Neural cell (in vitro differentiated cells): ENCODE results near the gene PDE4D. TPM values are rescaled to one million over a fixed set of nuclear protein-coding genes. Genes with fewer than 3 reads are reported as not detected.

Source experiments
- H2AFZ ChIP-seq: fragments of 200-600, 300-800 bp; sonication (generic), shearing (Covaris generic); 2 replicates; pipeline ENCODE4 v1.6.0; 2014; ENCODE audit warnings: low read depth, mild to moderate bottlenecking, antibody characterized with exemption, low read length, moderate library complexity
- H3F3A ChIP-seq: fragments of 200-600 bp; shearing (Covaris generic); 2 replicates; pipeline ENCODE4 v1.6.1; 2016; ENCODE audit warnings: mild to moderate bottlenecking, moderate library complexity, mixed read lengths, antibody characterized with exemption, low read length; ENCODE audit not compliant: insufficient read depth, poor library complexity, severe bottlenecking
- H3K27ac ChIP-seq: fragments of 200-600, 300-800 bp; sonication (generic), shearing (Covaris generic); 2 replicates; pipeline ENCODE4 v1.5.1; 2014; ENCODE audit warnings: mild to moderate bottlenecking, low read length, moderate library complexity
- H3K27me3 ChIP-seq: fragments of 300-800, 200-600 bp; sonication (generic), shearing (Covaris generic); 2 replicates; pipeline ENCODE4 v1.6.0; 2014; ENCODE audit warnings: mild to moderate bottlenecking, low read depth, low read length, moderate library complexity; ENCODE audit not compliant: insufficient read depth
- H3K36me3 ChIP-seq: fragments of 300-800, 200-600 bp; sonication (generic), shearing (Covaris generic); 2 replicates; pipeline ENCODE4 v1.5.1; 2014; ENCODE audit warnings: mild to moderate bottlenecking, antibody characterized with exemption, low read length, moderate library complexity; ENCODE audit not compliant: insufficient read depth
- H3K4me2 ChIP-seq: fragments of 300-800, 200-600 bp; sonication (generic), shearing (Covaris generic); 2 replicates; pipeline ENCODE4 v1.6.0; 2014; ENCODE audit warnings: mild to moderate bottlenecking, low read length
- H3K4me3 ChIP-seq: fragments of 300-800, 200-600 bp; sonication (generic), shearing (Covaris generic); 2 replicates; pipeline ENCODE4 v1.5.1; 2014; ENCODE audit warnings: mild to moderate bottlenecking, low read length, moderate library complexity
- H3K79me2 ChIP-seq: fragments of 200-600 bp; shearing (Covaris generic); replicated peaks from 2 replicates; pipeline ENCODE4 v1.6.0; 2014; ENCODE audit warnings: mild to moderate bottlenecking, low read length, moderate library complexity; ENCODE audit not compliant: insufficient read depth
- H3K9ac ChIP-seq: fragments of 300-800, 200-600 bp; sonication (generic), shearing (Covaris generic); 2 replicates; pipeline ENCODE4 v1.6.1; 2016; ENCODE audit warnings: mild to moderate bottlenecking, low read length, mixed read lengths
- H3K9me2 ChIP-seq: fragments of 200-600 bp; shearing (Covaris generic); 2 replicates; pipeline ENCODE4 v1.6.1; 2016; ENCODE audit warnings: mild to moderate bottlenecking, low read length, mixed read lengths; ENCODE audit not compliant: insufficient read depth
- H3K9me3 ChIP-seq: fragments of 200-600, 300-800 bp; sonication (generic), shearing (Covaris generic); 2 replicates; pipeline ENCODE4 v1.6.1; 2016; ENCODE audit warnings: mild to moderate bottlenecking, mixed run types, low read length, moderate library complexity, mixed read lengths
- H4K20me1 ChIP-seq: fragments of 200-600 bp; shearing (Covaris generic); 2 replicates; pipeline ENCODE4 v1.6.1; 2016; ENCODE audit warnings: mild to moderate bottlenecking, mixed run types; ENCODE audit not compliant: insufficient read depth
- EP300 ChIP-seq: fragments of 450-650 bp; conservative IDR thresholded peaks from 2 replicates; pipeline ENCODE4 v1.6.1; 2014; ENCODE audit warnings: antibody characterized with exemption, mild to moderate bottlenecking, moderate library complexity; ENCODE audit not compliant: poor library complexity, severe bottlenecking
- EZH2 ChIP-seq: fragments of 200-600, 300-800 bp; shearing (Covaris generic), sonication (generic); IDR thresholded peaks from 2 replicates; pipeline ENCODE4 v1.6.1; 2014; ENCODE audit warnings: antibody characterized with exemption, low read length, borderline replicate concordance, mild to moderate bottlenecking; ENCODE audit not compliant: insufficient read depth, poor library complexity, severe bottlenecking
- MXI1 ChIP-seq: fragments of 450-650 bp; conservative IDR thresholded peaks from 2 replicates; pipeline ENCODE4 v1.6.1; 2014; ENCODE audit warnings: antibody characterized with exemption, mild to moderate bottlenecking; ENCODE audit not compliant: poor library complexity, severe bottlenecking
- POLR2AphosphoS5 ChIP-seq: IDR thresholded peaks from 2 replicates; pipeline ENCODE4 v1.6.1; 2012
- RAD21 ChIP-seq: fragments of 450-650 bp; conservative IDR thresholded peaks from 2 replicates; pipeline ENCODE4 v1.6.1; 2014; ENCODE audit warnings: antibody characterized with exemption, mild to moderate bottlenecking, moderate library complexity
- REST ChIP-seq: IDR thresholded peaks from 2 replicates; pipeline ENCODE4 v1.6.1; 2012; ENCODE audit warnings: borderline replicate concordance
- SMC3 ChIP-seq: fragments of 450-650 bp; conservative IDR thresholded peaks from 2 replicates; pipeline ENCODE4 v1.6.1; 2014; ENCODE audit warnings: antibody characterized with exemption, mild to moderate bottlenecking, moderate library complexity; ENCODE audit not compliant: poor library complexity
- TAF1 ChIP-seq: IDR thresholded peaks from 2 replicates; pipeline ENCODE4 v1.6.1; 2012; ENCODE audit warnings: low read depth
- polyA plus RNA-seq: library from polyadenylated mRNA; depleted of rRNA; stranded (reverse); fragments of >200 nt; gene quantifications from 2 replicates; pipeline ENCODE4 v1.2.3, GENCODE V29; 2014
- TF ChIP-seq, protein P1 (sequence below): fragments of 450-650 bp; IDR thresholded peaks from 2 replicates; pipeline ENCODE4 v1.5.1; 2014; ENCODE audit warnings: antibody characterized with exemption, mild to moderate bottlenecking, moderate library complexity; ENCODE audit not compliant: poor library complexity, severe bottlenecking

The PDE4D gene
- polyA plus RNA-seq, 1 donor from 2014 or later = 42.8 TPM

DNA sequence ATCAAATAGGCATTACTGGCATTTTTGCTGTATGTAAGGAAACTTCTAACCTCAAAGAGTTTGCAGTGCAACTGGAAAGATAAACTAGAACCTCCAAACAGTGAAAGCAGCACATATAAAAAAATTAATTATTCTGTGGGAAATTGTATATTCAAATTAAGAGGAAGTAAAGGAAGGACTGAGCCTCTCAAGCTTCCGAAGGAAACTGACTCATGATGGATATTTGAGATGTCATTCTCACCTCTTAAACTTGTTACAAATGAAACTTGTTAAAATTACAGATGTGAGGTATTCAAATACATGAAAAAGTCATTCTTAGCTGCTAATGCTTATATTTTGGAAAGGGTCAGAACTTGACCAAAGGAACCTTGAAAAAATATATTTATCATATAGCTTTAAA, 538.7 kb downstream of the PDE4D start:
- H3K36me3 ChIP-seq = no peaks in the 10 kb centered on the region

GRCh38 chr5:59354274-59354673, 539.3 kb downstream of the PDE4D start:
- H3K79me2 ChIP-seq = no peaks in the 10 kb centered on the region
- no peak overlapping the region for H3K9ac ChIP-seq
- TF ChIP-seq RAD21 (no peak), SMC3 (no peak), EZH2 (no peak), MXI1 (no peak)
- TF ChIP-seq, protein P1, sequence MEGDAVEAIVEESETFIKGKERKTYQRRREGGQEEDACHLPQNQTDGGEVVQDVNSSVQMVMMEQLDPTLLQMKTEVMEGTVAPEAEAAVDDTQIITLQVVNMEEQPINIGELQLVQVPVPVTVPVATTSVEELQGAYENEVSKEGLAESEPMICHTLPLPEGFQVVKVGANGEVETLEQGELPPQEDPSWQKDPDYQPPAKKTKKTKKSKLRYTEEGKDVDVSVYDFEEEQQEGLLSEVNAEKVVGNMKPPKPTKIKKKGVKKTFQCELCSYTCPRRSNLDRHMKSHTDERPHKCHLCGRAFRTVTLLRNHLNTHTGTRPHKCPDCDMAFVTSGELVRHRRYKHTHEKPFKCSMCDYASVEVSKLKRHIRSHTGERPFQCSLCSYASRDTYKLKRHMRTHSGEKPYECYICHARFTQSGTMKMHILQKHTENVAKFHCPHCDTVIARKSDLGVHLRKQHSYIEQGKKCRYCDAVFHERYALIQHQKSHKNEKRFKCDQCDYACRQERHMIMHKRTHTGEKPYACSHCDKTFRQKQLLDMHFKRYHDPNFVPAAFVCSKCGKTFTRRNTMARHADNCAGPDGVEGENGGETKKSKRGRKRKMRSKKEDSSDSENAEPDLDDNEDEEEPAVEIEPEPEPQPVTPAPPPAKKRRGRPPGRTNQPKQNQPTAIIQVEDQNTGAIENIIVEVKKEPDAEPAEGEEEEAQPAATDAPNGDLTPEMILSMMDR = no peak
- H3K36me3 ChIP-seq = no peaks in the 10 kb centered on the region
- no peaks in the 10 kb centered on the region for H3K27me3 ChIP-seq
- H3F3A ChIP-seq = no peaks in the 10 kb centered on the region
- no peak overlapping the region for H3K4me2 ChIP-seq
- H3K9me2 ChIP-seq = no peaks in the 10 kb centered on the region
- no peak overlapping the region for H3K27ac ChIP-seq
- H2AFZ ChIP-seq = no peak overlapping the region
- H4K20me1 ChIP-seq = no peaks in the 10 kb centered on the region
- no peak overlapping the region for H3K4me3 ChIP-seq
- H3K9me3 ChIP-seq = no peaks in the 10 kb centered on the region

More for the DNA sequence above, 538.7 kb downstream of the PDE4D start:
- Histone ChIP-seq H4K20me1 (no peaks in the 10 kb centered on the region), H3K27ac (no peak overlapping the region), H3K4me3 (no peak overlapping the region), H2AFZ (no peak overlapping the region), H3F3A (no peaks in the 10 kb centered on the region), H3K4me2 (no peak overlapping the region), H3K27me3 (no peaks in the 10 kb centered on the region), H3K9ac (no peak overlapping the region), H3K9me2 (no peaks in the 10 kb centered on the region), H3K9me3 (no peaks in the 10 kb centered on the region), H3K79me2 (no peaks in the 10 kb centered on the region)
- TF ChIP-seq TAF1 = no peak
- TF ChIP-seq RAD21 = no peak
- TF ChIP-seq EZH2 = no peak

- Histone ChIP-seq H3K9me3 (no peaks in the 10 kb centered on the region), H3K36me3 (no peaks in the 10 kb centered on the region), H3K9me2 (no peaks in the 10 kb centered on the region), H2AFZ (no peak overlapping the region), H4K20me1 (no peaks in the 10 kb centered on the region), H3K4me3 (no peak overlapping the region), H3K9ac (no peak overlapping the region), H3K79me2 (no peaks in the 10 kb centered on the region), H3K27ac (no peak overlapping the region), H3K4me2 (no peak overlapping the region), H3K27me3 (no peaks in the 10 kb centered on the region), H3F3A (no peaks in the 10 kb centered on the region)
- TF ChIP-seq, protein P1 = no peak
- TF ChIP-seq EP300 (no peak), REST (no peak), POLR2AphosphoS5 (no peak), RAD21 (no peak), EZH2 (no peak)
Observed at GRCh38 chr5:59351076-59351794, 542.3 kb downstream of the PDE4D start.
